ENCODE measurements around the gene GTF2I.

GRCh38 chr7:74717889-74718288 lies 60.4 kb downstream of the GTF2I start:
- TF ChIP-seq CTCF (conservative IDR thresholded peaks at IDR 0.05 in 1 of 2, IDR thresholded peaks at IDR 0.05 in 1 of 2; ENCODE audit: extremely low read depth in 1 of 2, insufficient read depth in 1 of 2, low read depth in 1 of 2, low read length in 2 of 2) (no peak), EZH2 (IDR thresholded peaks at IDR 0.05; ENCODE audit: borderline replicate concordance, low read length) (no peak)
